ENCODE results near the gene GPS2.

DNA sequence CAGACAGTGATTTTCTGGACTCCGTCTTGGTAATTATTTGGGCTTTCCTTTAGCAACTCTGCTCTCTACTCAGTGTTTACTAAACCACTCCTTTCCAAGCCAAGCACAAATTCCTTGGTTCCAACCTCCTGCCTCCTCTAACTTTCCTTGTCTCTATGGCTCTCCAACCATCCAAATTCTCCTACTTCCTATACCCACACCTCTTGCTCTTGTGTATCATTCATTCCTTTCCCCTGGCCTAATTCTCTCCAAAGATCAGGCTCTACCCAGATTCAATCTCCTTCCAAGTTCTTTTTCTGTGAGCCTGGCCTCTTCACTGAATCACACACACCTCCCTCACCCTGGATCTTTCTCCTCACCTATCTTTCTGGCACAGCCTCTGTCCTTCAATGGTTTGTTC is 12.8 kb upstream of the GPS2 start:
- TF ChIP-seq, protein P1, sequence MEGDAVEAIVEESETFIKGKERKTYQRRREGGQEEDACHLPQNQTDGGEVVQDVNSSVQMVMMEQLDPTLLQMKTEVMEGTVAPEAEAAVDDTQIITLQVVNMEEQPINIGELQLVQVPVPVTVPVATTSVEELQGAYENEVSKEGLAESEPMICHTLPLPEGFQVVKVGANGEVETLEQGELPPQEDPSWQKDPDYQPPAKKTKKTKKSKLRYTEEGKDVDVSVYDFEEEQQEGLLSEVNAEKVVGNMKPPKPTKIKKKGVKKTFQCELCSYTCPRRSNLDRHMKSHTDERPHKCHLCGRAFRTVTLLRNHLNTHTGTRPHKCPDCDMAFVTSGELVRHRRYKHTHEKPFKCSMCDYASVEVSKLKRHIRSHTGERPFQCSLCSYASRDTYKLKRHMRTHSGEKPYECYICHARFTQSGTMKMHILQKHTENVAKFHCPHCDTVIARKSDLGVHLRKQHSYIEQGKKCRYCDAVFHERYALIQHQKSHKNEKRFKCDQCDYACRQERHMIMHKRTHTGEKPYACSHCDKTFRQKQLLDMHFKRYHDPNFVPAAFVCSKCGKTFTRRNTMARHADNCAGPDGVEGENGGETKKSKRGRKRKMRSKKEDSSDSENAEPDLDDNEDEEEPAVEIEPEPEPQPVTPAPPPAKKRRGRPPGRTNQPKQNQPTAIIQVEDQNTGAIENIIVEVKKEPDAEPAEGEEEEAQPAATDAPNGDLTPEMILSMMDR (IDR thresholded peaks at IDR 0.05): no peak
- no peak for TF ChIP-seq EZH2 (IDR thresholded peaks at IDR 0.05; ENCODE audit: borderline replicate concordance, insufficient read depth, low read depth, low read length, poor library complexity, severe bottlenecking)
